NCI-H1105 treated with DMSO at 0.1 percent for 48 hours (cell line): Measurements from ENCODE around the gene JARID2.

Experiments used
- DNase-seq: peaks from one replicate; lab custom pipeline; 2025; lab: John Stamatoyannopoulos, UW

JARID2 gene

DNA sequence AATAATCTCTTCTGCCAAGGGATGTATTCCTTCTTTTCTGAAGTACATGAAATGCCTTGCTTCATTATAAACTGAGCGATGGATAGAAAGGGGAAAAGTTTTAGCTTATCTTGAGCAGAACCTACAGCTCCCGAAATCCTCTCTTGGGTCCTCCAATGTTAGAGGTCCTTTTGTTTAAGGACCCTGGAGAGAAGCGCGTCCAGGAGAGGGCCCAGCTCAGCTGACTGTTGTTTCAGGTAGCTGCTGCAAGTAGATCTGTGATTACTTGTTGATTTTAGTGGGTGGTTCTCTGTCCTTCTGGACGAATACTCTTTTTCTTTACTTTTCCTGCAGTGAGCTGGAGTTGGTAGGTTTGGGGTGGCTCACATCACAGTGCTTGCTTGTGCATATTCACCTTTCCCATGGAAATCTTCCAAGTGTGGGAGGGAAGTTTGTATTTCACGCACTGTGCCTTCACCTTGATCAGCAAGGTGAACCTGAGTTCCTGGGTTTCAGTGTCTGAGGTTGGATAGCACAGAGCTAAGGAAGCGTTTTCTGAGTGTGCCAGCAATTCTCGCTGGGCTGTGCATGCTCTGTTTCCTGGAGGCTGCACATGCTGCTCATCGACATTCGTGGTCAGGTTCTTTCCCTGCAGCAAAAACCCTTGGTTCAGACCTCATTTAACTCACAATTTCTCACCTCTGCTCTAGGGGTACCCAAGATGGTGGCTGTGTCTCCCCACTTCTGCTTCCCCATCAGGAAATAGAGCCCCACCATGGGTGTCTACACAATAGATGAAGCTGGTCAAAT is 176.3 kb downstream of the JARID2 start:
- DNase-seq = no peak

DNA sequence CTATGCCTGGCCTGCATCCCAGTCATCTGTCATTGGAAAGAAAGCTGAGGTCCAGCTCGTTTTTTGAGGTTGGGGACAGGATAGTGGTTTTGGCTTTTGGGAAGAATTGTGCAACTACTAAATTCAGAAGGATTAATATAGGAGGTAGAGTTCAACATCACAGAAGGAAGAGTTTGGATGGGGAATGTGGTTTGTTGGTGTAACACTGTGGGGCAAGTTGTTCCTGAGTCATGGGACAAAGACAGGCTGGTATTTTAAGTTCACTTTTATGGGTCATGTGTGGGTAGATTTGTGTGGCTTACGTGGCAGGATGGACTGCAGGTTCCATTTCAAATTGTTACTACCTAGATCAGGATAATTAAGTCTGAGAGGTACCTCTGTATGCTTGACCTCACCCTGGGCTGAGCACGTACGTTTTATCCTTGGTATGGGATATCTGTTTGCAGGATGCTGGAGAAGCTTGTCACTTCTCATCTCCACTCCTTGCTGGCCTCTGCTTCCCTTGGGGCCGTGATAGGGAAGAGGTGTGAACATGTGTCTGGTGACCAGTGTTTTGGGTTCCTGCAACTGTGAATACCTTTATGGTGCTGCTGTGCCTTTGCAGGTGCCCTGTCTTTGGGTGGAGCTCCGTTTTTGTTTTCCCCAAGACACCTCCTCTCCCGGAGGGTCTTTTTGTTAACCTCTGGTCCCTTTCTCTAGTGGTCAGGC is 177.6 kb downstream of the JARID2 start:
- DNase-seq = no peak

DNA sequence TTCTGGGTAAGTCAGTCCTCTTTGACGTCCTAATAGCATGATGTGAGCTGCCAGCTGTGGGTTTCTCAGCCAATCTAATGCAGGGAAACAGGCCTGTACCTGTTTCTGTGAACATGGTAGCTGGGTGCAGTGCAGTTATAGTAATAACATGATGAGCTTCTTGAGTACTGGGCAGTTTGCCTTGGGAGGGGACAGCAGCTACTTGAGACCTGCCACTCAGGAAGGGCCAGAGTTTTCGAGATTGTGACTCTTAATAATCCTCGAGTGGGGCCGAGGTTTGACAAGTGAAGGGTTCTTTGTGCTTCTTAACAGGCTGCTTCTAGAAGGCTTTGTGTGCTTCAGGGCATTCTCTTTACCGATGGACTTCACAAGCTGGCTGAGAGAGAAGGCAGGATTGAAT is 180.1 kb downstream of the JARID2 start:
- DNase-seq = no peak

DNA sequence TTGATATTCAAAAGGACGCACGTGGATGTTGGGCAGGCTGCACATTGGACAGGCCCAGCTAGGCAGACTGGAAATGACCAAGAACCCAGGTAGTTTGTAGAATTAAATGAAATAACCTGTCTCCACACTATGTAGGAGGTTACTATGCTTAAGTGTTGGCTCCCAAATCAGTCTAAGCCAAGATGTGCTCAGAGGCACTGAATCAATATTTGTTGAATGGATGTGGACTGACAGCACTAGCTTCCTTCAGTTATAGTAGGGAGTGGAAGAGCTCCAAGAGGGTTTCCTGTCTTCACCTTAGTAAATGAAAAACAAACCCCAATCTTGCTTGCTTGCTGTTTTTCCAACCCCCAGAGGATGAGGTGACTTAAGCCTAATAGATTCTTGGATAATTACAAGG is 180.5 kb downstream of the JARID2 start:
- DNase-seq = no peak

DNA sequence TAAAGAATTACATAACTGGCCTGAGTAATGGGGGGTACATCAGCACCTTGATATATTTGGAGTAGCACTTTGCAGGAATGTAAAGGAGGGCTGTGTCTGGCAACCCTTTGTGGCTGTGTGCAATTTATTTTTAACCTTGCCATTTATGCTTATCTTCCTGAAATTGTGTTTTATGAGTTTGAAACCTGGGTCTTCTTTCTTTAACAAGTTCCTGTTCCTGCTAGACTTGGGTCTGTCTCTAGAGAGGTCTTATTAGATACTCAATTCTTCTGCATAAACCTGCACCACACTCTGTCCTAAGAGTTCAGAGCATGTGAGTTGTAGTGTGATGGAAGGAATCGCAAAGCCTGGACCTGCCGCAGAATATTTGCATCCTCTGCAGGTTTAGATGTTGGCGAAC is 181.0 kb downstream of the JARID2 start:
- DNase-seq = no peak

DNA sequence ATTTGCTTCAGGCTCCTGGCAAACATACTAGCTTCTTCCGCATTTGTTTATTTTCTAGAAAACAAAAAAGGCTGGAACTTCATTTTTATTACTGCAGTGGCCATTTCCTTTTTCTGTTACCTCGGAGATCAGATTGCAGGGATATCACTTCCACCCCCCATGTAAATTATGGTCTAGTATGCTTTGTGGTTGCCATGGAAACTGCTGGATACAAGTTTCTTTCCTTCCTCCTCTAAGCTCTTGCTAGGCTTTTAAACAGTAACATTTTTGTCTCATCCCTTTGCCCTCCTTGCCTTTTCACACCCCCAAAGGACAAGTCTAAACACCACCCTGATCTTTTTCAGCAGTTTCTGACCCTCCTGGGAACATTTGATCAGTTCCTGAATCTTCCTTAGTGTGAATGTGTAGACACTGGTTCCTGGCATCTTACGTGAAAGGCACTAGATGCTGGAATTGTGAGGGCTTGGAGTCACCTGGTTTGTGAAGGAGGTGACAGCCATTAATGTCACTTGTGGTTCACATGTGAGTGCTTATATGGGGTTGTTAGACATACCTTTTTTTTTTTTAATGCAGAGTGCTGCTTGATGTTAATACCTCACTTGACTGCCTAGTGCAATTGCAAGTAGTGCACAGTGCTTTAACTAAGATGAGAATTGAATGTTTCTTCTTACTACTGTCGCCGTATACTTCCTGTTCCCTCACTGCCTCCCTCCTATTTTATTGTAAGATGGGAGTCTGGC is 181.6 kb downstream of the JARID2 start:
- no peak for DNase-seq

DNA sequence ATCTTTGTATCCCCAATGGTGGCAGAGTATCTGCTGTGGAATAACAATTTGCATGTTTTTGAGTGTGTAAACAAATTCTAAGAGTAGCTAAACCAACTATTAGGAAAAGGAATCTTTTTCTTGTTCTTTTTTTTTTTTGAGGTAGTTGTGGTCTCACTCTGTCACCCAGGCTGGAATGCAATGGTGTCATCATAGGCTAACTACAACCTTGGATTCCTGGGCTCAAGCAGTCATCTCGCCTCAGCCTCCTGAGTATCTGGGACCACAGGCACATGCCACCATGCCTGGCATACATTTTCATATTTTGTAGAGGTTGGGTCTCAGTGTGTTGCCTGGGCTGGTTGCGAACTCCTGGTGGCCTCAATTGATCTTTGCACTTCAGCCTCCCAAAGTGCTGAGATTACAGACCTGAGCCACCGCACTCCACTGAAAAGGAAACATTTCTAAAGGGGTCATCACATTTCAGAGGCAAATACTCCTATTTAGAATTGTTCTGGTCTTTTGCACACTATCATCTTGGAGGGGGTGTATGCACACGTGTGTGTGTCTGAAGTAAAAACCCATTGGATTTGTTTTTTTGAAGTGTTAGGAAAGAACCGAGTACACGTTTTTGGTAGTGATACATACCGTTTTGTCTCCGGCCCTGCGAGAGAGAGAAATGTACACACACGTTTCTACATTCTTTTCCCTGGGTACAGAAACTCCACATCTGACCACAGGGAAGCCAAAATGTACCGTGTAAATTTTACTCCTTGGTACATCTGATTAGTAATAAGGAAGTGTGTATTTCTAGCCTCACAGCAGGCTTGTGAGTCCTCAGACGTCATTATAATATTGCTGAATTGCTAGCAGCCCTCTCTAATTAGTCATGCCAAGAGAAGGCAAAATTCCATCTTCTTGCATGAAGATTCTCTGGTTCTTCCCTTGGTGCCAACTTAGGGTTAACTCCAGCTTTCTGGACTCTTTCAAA is 183.6 kb downstream of the JARID2 start:
- DNase-seq = no peak

DNA sequence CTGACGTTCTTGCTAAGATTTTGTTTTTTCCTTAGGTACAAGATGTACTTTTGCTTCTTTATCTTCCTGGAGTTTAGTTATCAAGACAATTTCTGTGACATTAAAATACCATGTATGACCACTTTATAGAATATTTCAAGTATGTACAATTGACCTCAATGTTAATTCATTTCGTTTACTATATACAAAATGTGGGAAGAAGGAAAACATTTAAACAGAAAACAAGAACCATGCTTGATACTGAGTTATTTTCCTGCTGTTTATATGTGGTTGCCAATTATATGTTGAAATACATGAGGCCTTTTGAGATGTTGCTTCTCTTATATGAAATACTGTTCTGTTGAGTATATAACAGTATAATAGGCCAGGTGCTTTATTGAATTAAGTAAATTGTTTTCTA is 184.3 kb downstream of the JARID2 start:
- no peak for DNase-seq

DNA sequence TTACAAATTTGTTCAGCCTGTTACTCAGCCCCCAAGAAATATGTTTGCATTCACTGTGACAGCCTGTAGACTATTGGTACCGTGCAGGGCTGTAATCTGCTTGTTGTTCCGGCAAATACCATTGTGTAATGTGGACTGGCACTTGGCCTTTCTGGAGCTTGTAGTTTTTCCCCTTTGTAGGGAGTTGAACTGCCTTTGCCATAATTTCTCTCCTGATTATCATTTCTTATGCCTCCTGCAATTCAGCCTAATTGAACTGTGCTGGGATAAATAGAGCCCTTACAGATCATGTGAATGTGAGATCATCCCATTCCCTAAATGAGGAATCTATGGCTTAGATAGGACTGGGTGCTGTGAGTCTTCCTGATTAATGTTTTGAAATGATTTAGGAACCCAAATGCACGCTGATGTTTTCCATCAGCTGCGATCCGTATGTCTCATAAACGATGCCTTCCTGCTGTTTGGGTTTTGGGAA is 185.1 kb downstream of the JARID2 start:
- DNase-seq = no peak

DNA sequence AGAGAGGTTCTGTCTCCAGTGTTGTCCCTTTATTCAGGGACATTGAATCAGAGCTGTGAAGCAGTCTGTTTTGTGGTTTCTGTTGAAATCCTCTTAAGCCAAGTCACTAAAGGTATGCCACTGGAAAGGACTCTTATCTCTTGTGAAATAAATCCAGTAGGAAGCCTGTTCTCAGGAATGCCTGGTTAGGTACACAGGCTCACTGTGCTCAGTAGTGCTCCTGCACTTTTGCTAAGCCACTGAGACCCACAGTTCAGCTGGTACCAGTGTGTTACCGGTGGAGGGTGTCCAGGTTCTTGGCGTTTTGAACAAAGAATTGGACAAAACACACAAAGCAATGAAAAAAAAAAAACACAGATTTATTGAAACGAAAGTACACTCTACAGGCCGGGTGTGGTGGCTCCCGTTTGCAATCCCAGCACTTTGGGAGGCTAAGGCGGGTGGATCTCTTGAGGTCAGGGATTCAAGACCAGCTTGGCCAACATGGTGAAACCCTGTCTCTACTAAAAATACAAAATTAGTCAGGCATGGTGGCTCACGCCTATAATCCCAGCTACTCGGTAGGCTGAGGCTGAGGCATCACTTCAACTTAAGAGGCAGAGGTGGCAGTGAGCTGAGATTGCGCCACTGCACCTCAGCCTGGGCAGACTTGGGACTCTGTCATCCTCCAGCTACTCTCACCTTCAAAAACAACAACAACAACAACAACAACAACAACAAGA is 186.1 kb downstream of the JARID2 start:
- DNase-seq = no peak

DNA sequence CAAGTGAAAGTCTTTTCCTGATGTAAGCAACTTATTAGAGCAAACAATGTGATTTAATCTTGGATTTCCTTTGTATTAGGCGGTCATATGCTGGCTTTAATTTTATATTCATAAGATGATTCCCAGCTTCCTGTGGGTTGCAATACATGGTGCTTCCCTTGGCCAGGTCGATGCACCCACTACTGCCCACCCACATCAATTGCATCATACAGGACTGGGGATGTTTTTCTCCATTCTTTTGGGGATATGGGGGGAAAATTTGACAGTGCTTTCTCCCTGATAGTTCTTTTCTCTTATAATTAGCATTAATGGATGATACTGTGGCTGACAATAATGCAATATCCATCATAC is 187.6 kb downstream of the JARID2 start:
- no peak for DNase-seq

DNA sequence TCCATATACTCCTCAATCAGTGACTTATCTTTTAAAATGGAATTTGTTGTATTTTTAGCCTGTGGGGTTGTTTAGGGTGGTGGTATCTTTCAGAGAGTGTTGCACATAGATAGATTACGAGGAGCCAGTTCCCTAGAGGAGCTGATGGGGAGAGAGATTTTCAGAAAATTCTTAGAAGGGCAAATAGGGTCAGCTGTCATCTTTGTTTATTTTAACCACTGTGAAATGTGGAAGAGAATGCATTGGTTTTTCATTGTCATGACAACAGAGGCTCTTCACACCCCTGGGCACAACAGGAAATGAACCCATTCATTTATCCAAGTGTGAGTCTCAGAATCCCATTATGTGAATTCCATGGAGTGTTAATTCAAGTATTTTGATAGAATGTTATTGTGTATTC is 188.4 kb downstream of the JARID2 start:
- DNase-seq = no peak

DNA sequence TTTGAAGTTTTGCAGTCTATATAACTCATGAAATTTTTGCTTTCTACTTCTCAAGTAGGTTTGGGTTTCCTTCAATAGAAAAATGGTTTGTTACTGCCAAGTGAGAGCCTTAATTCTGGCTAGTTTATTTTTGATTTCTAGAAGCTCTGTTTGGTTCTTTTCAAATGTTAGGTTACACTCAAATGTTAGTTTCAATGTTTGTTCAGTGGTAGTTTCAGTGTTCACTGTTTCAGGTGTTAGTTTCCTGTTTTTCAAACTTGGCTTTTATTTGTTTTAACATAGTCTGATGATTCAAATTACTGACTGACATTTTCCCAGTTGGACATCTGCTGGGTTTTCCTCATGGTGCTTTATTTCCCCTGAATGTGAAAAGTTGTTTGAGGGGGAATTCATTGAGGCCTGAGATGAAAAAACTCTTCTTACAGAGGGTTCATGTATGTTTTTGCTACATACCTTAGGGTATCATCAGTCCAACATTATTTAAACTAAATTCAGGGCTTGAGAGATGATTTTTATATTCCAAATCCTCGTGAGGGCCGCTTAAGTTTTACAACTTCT is 189.0 kb downstream of the JARID2 start:
- DNase-seq = no peak

DNA sequence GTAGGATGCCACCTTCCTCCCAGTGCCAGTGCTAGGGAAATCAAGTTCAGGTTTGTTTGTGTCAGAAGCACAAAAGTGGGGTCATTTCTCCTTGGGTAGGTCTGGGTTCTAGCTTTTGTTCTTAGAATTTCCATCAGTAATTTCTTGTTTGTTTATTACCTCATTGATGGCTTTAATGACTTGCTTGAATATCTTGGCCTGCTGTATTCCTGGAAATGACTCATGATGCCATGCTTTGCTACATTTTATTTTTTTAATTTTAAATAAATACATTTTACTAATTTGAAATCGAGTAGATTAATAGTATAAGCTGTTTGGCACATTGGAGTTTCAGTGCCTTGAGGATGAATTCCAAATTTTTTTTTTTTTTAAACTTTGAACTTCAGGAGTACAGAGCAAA is 189.6 kb downstream of the JARID2 start:
- DNase-seq = no peak

DNA sequence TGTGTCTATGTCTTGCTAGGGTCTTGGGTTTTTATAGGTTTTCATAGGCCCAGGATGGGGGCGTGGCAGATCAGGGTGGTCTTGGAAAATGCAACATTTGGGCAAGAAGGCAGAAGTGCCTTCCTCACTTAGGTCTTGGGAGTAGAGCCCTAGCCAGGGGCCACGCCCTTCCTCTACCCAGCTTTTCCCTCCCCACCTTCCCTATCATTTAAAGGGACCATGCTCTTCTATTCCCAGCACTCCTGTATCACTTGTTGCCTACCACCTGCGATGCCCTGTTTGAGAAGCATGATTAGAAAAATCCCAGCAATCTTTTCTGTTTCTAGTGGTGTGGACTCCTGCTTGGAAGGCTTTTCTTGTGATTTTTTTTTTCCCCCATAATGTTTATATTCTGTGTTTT is 190.6 kb downstream of the JARID2 start:
- DNase-seq = no peak

DNA sequence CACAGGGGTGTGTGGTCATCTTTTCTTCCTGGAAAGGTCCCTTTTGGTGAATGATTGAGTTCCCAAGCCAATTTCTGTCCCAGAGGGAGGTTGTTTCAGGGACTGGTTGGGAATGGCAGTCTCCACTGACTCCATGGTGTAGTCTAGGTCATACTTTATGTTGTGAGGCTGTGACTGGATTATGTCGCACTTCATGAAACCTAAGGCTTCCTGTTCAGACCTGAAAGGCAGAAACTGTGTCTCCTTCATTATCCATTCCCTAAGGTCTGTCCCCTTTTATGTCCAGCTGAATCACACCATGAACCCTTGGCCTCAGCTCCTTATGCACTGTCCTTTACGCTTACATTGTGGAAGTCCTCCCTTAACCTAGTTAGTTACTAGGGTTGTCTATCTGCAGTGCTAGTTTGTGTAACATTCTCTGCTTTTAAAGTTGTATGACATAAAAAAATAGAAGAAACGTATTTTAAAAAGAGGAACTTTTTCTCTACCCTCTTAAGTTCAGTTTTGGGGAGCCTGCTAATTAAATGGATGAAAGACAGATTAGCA is 191.3 kb downstream of the JARID2 start:
- no peak for DNase-seq

DNA sequence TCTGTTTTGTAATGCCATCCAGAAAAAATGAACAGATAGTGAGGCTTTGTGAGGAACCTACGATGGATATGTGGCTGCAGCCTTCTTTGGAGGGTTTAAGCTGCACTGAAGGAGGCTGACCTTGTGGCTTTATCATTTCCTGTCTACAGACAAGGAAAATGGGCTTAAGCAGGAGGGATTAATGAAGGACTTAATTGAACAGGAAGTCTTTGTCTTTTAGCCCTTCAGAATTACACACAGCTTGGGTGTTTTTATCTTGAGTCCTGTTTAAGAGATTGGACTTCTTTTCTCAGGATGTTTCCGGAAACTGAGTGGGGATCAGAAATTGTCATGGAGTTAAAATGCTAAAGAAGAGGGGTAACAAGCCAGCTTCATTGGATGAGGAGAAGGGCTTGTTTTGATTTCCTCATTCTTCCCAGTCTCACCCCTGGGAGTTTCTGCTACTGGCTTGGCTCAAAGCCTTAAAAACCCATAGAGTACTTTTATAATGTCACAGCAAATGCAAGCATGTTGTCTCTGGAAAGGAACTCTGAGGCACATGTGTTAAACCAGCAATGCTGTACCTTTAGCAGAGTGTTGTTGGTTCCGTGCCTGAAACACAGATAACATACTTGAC is 193.6 kb downstream of the JARID2 start:
- DNase-seq = no peak

DNA sequence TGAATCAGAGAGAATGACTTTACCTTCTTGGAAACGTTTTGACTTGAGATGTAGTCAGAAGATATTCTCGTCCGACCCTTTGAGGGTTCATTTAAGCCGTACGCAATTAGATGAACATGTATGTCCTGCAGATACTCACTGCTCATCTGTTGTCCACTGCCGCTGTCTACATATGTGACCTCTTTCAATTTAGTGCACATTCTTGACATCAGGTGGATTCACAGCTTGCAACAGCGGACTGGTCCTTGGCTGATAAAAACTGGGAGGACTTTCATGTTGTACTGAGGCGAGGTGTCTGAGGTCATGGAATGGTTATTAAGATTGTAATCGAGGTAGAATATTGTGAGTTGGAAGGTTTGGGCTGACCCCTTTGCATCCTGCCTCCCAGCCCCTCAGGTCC is 194.2 kb downstream of the JARID2 start:
- DNase-seq = no peak

DNA sequence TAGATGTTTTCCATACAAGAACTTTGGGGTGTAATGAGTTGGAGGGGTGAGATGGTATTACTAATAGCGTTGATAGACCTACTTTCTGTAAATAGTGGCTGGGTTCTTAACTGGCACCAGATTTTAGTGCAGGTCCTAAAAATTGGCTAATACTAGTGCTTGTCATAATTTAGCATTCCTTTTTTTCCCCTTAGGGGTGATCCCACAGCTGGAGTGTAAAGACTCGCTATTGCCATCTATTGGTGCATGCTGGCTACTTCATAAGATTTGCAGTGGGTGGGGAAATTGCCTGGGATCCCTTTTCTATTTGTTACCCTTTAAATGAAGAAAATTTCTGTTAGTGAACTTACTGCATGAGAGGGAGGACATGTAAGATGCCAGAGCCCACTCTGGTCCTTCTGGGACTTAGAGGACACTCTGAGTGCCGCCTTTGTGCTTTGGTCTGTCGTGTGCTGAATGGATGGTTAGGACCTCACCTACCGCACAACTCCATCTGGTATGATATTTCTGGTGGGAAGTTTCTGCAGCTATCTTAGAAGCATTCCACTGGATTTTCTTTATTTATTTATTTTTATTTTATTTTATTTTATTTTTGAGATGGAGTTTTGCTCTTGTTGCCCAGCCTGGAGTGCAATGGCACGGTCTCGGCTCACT is 195.5 kb downstream of the JARID2 start:
- peak; percentile 54 for DNase-seq

DNA sequence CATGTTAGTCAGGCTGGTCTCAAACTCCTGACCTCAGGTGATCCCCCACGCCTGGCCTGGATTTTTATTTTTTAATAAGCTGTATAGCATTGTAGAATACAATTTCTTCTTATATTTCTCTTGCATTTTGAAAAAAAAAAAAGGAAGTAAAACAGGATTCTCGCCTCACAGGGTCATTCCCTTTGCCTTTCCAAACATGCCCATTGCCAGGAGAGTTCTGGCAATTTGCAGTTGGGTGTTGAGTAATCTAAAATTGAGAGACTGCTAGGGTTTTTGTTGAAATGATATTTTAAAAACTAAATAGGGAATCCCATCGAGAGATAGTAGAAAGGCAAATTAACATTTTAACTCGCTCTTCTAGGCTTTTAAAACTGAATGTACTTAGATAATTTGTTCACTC is 196.1 kb downstream of the JARID2 start:
- no peak for DNase-seq
